PC-3 (cell line): Measurements from ENCODE around the gene SCLY. TPM values are rescaled to one million over a fixed set of nuclear protein-coding genes. Genes with fewer than 3 reads are reported as not detected.

ENCODE experiments used
- ATAC-seq: fragments of 200-7000 bp; cut with Tn5 transposase; 2 replicates; pipeline ENCODE4 v1.9.1; 2020; ENCODE audit warnings: mild to moderate bottlenecking, moderate library complexity
- BruUV-seq: library from RNA; stranded (reverse); fragments of 400-500 nt; replicated peaks from 2 replicates; lab custom pipeline; 2021; lab: Mats Ljungman, UMichigan
- CTCF ChIA-PET: fragments of 300-600 bp; sonication (Branson Sonifier 250); formaldehyde crosslinking; loops from one replicate; lab custom pipeline; 2022; ENCODE audit warnings: antibody characterized with exemption; lab: Charles Lee
- POLR2A ChIA-PET: fragments of 300-600 bp; sonication (Branson Sonifier 250); formaldehyde crosslinking; loops from one replicate; lab custom pipeline; 2022; ENCODE audit warnings: antibody characterized with exemption; ENCODE audit not compliant: unreplicated experiment; lab: Charles Lee
- DNase-seq: peaks from one replicate; pipeline ENCODE4 v3.0.0-alpha.2; 2015
- H2AFZ ChIP-seq: fragments of 300-600 bp; sonication (generic); 2 replicates; pipeline ENCODE4 v1.6.0; 2016; ENCODE audit warnings: antibody characterized with exemption, low read length
- H3F3A ChIP-seq: fragments of 300-600 bp; sonication (generic); one replicate; pipeline ENCODE4 v1.6.0; 2017; ENCODE audit warnings: antibody characterized with exemption, low read length, control low read depth, mild to moderate bottlenecking; ENCODE audit not compliant: unreplicated experiment
- H3K27ac ChIP-seq: fragments of 300-600 bp; sonication (generic); 2 replicates; pipeline ENCODE4 v1.5.1; 2016; ENCODE audit warnings: mild to moderate bottlenecking, low read length
- H3K27me3 ChIP-seq: fragments of 300-600 bp; sonication (generic); 2 replicates; pipeline ENCODE4 v1.6.1; 2016; ENCODE audit warnings: low read length, mixed read lengths
- H3K36me3 ChIP-seq: fragments of 300-600 bp; sonication (generic); 2 replicates; pipeline ENCODE4 v1.6.1; 2016; ENCODE audit warnings: low read depth, mixed run types, low read length, mixed read lengths
- H3K4me1 ChIP-seq: fragments of 300-600 bp; sonication (generic); 2 replicates; pipeline ENCODE4 v1.5.1; 2016; ENCODE audit warnings: low read length; ENCODE audit not compliant: insufficient read depth
- H3K4me2 ChIP-seq: fragments of 300-600 bp; sonication (generic); 2 replicates; pipeline ENCODE4 v1.6.0; 2016; ENCODE audit warnings: low read length
- H3K4me3 ChIP-seq: fragments of 300-600 bp; sonication (generic); 2 replicates; pipeline ENCODE4 v1.5.1; 2016; ENCODE audit warnings: mild to moderate bottlenecking, low read length, mixed read lengths
- H3K79me2 ChIP-seq: fragments of 300-600 bp; sonication (generic); 2 replicates; pipeline ENCODE4 v1.6.1; 2017; ENCODE audit warnings: low read length, mixed read lengths
- H3K9ac ChIP-seq: fragments of 300-600 bp; sonication (generic); 2 replicates; pipeline ENCODE4 v1.6.0; 2016; ENCODE audit warnings: mild to moderate bottlenecking, low read length
- H3K9me2 ChIP-seq: fragments of 300-600 bp; sonication (generic); replicated peaks from 2 replicates; pipeline ENCODE4 v1.6.1; 2016; ENCODE audit warnings: mixed run types, low read length, mixed read lengths
- H3K9me3 ChIP-seq: fragments of 300-600 bp; sonication (generic); 2 replicates; pipeline ENCODE4 v1.6.1; 2016; ENCODE audit warnings: low read length, mixed read lengths
- H4K20me1 ChIP-seq: fragments of 300-600 bp; sonication (generic); 2 replicates; pipeline ENCODE4 v1.6.1; 2016; ENCODE audit warnings: low read length, mixed read lengths
- CTCF ChIP-seq: fragments of 300-600 bp; sonication (generic); conservative IDR thresholded peaks from 2 replicates; pipeline ENCODE4 v1.5.1; 2017; ENCODE audit warnings: antibody characterized with exemption, low read depth, mild to moderate bottlenecking, low read length
- EZH2 ChIP-seq: fragments of 300-600 bp; sonication (generic); IDR thresholded peaks from one replicate; pipeline ENCODE4 v1.6.1; 2017; ENCODE audit warnings: antibody characterized with exemption, mild to moderate bottlenecking, low read length; ENCODE audit not compliant: unreplicated experiment
- EZH2phosphoT487 ChIP-seq: fragments of 300-600 bp; sonication (generic); IDR thresholded peaks from 2 replicates; pipeline ENCODE4 v1.6.1; 2018; ENCODE audit warnings: mild to moderate bottlenecking, antibody characterized with exemption, low read length, borderline replicate concordance
- intact Hi-C: fragments of 100-400 bp; cut with micrococcal nuclease; formaldehyde crosslinking; loops from 2 replicates; pipeline ENCODE4 v1.9.0; 2023
- total RNA-seq: library from RNA; depleted of rRNA; stranded (reverse); fragments of >200 nt; gene quantifications from 2 replicates; pipeline ENCODE4 v1.2.3, GENCODE V29; 2014

Gene SCLY
- total RNA-seq, 1 experiment from 2014 or later, result 23.1 TPM

- no TSS peak for BruUV-seq
- H3K4me2 ChIP-seq, result no peak overlapping the region
These were observed 56.7 kb downstream of the SCLY start for GRCh38 chr2:238117199-238118154.

GRCh38 chr2:238119756-238120462 is 59.1 kb downstream of the SCLY start:
- Histone ChIP-seq H3K27me3 (no peaks in the 10 kb centered on the region), H3K9ac (no peak overlapping the region), H4K20me1 (no peaks in the 10 kb centered on the region), H3K4me1 (no peaks in the 10 kb centered on the region; the same call in 1 of the 2 replicates), H3K4me2 (no peak overlapping the region), H3K9me3 (no peaks in the 10 kb centered on the region), H3K9me2 (no peaks in the 10 kb centered on the region), H3K27ac (no peak overlapping the region), H3K4me3 (no peak overlapping the region), H3K79me2 (no peaks in the 10 kb centered on the region), H2AFZ (no peak overlapping the region), H3K36me3 (no peaks in the 10 kb centered on the region), H3F3A (no peaks in the 10 kb centered on the region)
- no peak for ATAC-seq
- CTCF ChIA-PET, result no interaction called here
- no peak for TF ChIP-seq EZH2
- TF ChIP-seq CTCF, result no peak
- TF ChIP-seq EZH2phosphoT487, result no peak
- no peak for DNase-seq
- POLR2A ChIA-PET, result no interaction called here
- intact Hi-C loops, result no loop called here
- BruUV-seq, result no TSS peak

More at GRCh38 chr2:238117199-238118154, 56.7 kb downstream of the SCLY start:
- H4K20me1 ChIP-seq, result no peaks in the 10 kb centered on the region
- H3K4me1 ChIP-seq, result no peaks in the 10 kb centered on the region; the same call in 1 of the 2 replicates
- no peak for TF ChIP-seq CTCF
- no peak for TF ChIP-seq EZH2phosphoT487
- no peak for TF ChIP-seq EZH2
- CTCF ChIA-PET, result no interaction called here
- H3K79me2 ChIP-seq, result no peaks in the 10 kb centered on the region
- H3K9ac ChIP-seq, result no peak overlapping the region
- H3F3A ChIP-seq, result no peaks in the 10 kb centered on the region
- H2AFZ ChIP-seq, result no peak overlapping the region
- H3K27me3 ChIP-seq, result no peaks in the 10 kb centered on the region
- H3K4me3 ChIP-seq, result no peak overlapping the region
- DNase-seq (peak; percentile 51), ATAC-seq (peak; percentile 45)
- intact Hi-C loops, result no loop called here
- H3K9me2 ChIP-seq, result no peaks in the 10 kb centered on the region
- no peaks in the 10 kb centered on the region for H3K36me3 ChIP-seq
- H3K9me3 ChIP-seq, result no peaks in the 10 kb centered on the region
- H3K27ac ChIP-seq, result no peak overlapping the region
- POLR2A ChIA-PET, result no interaction called here
